ENCODE measurements around the gene PTGDR2. TPM values are rescaled to one million over a fixed set of nuclear protein-coding genes. Genes with fewer than 3 reads are reported as not detected.

PTGDR2 gene
- total and polyA plus RNA-seq, 9 of the 15 experiments (the other 6 are each of a cell fraction or from before 2014, with no cell fraction given) = 0.51 to 2.6 (median 1.6) TPM

- H3K9me3 ChIP-seq (replicated peaks; ENCODE audit: control insufficient read depth, insufficient read depth, low read depth, low read length) = no peaks in the 10 kb centered on the region
- no peak overlapping the region for H3K9ac ChIP-seq (ENCODE audit: insufficient read depth in 1 of 2, low read depth in 2 of 2, low read length in 2 of 2)
- intact Hi-C loops (cut with micrococcal nuclease) = loop anchor here (1.0 kb wide), 2 partner anchors 56 to 112 kb away; no protein-coding TSS in a partner anchor
- ChIA-PET POLR2A (interaction anchor here (0.8 to 1.4 kb wide), 16 partner anchors 10 to 1295 kb away, joined by 3 to 7 read pairs (median 3); partner anchors contain the start of gene PTGDR2), CTCF (ENCODE audit: low intra/inter-chr PET ratio) (interaction anchor here (0.8 to 2.5 kb wide), 4 partner anchors 34 to 111 kb away, joined by 3 to 59 read pairs (median 4); no protein-coding TSS in a partner anchor)
- H3K4me3 ChIP-seq = no peak overlapping the region
- no peak overlapping the region for H3K27ac ChIP-seq (ENCODE audit: extremely low read depth, low read depth, low read length)
- no peak overlapping the region for H2AFZ ChIP-seq (ENCODE audit: low read depth, low read length)
- DNase-seq (ENCODE audit: extremely low read depth in 1 of 4, low spot score in 3 of 4) (peak; percentile 66 to 75 (median 74)), FAIRE-seq (peak; percentile 85), ATAC-seq (peak; percentile 89)
- in situ Hi-C loops (cut with MboI) = no loop called here
- no peaks in the 10 kb centered on the region for H3K79me2 ChIP-seq (ENCODE audit: control insufficient read depth, insufficient read depth, low read length)
- 40% methylated on average over 5 of the region's 5 CpGs for WGBS (ENCODE audit: insufficient coverage, low coverage, missing lambda C conversion rate)
- no peak overlapping the region for H3K4me2 ChIP-seq (ENCODE audit: insufficient read depth, low read length)
- no TSS peak for BruUV-seq (replicated peaks)
- peaks cover 36% of the 10 kb centered on the region for H3K36me3 ChIP-seq (ENCODE audit: control insufficient read depth, insufficient read depth, low read length)
- no peaks in the 10 kb centered on the region for H3K9me1 ChIP-seq (ENCODE audit: control insufficient read depth, insufficient read depth, low read length)
- peaks cover 7 to 30% of the 10 kb centered on the region in 2 experiments for H3K4me1 ChIP-seq (replicated peaks in 1 of 2; ENCODE audit: control insufficient read depth in 2 of 2, insufficient read depth in 2 of 2, low read length in 2 of 2)
- H4K20me1 ChIP-seq (replicated peaks; ENCODE audit: control insufficient read depth, insufficient read depth, low read length) = peaks cover 22% of the 10 kb centered on the region
- no peaks in the 10 kb centered on the region for H3K27me3 ChIP-seq (ENCODE audit: control insufficient read depth in 2 of 2, insufficient read depth in 2 of 2, low read length in 2 of 2)
- TF ChIP-seq LARP7 (IDR thresholded peaks at IDR 0.05) = no peak
- TF ChIP-seq CC2D1A (IDR thresholded peaks at IDR 0.05) = peak; percentile 77
- peak; percentile 43 to 67; a peak in 1 of 4 replicates for TF ChIP-seq RCOR1 (IDR thresholded peaks at IDR 0.05; ENCODE audit: borderline replicate concordance in 1 of 2, low read depth in 2 of 2, low read length in 2 of 2)
- 0 out of 2 replicates have a peak, but pooled peaks have one; percentile 4 for TF ChIP-seq NFIC (IDR thresholded peaks at IDR 0.05)
- TF ChIP-seq NRF1 (conservative IDR thresholded peaks at IDR 0.05 in 1 of 2, IDR thresholded peaks at IDR 0.05 in 1 of 2) = no peak
- no peak for TF ChIP-seq ZNF23 (CRISPR knock-in tag; IDR thresholded peaks at IDR 0.05)
- peak; percentile 47 for TF ChIP-seq ZFP36 (IDR thresholded peaks at IDR 0.05; ENCODE audit: low read depth, low read length, partially characterized antibody)
- TF ChIP-seq KAT8 (IDR thresholded peaks at IDR 0.05; ENCODE audit: low read depth) = no peak
- TF ChIP-seq ZNF282 (CRISPR knock-in tag; IDR thresholded peaks at IDR 0.05) = no peak
- no peak for TF ChIP-seq MLX (CRISPR knock-in tag; conservative IDR thresholded peaks at IDR 0.05)
- TF ChIP-seq RBM25 (IDR thresholded peaks at IDR 0.05; ENCODE audit: low read depth, low read length, severe bottlenecking) = no peak
- TF ChIP-seq ZBTB2 (IDR thresholded peaks at IDR 0.05) = no peak
- no peak for TF ChIP-seq ZNF785 (CRISPR knock-in tag; IDR thresholded peaks at IDR 0.05)
- TF ChIP-seq DEAF1 (CRISPR knock-in tag; IDR thresholded peaks at IDR 0.05) = peak; percentile 88
- TF ChIP-seq CTBP1 (IDR thresholded peaks at IDR 0.05; ENCODE audit: borderline replicate concordance) = peak; percentile 40; the same call in 1 of the 2 replicates
- peak; percentile 47; the same call in 1 of the 2 replicates for TF ChIP-seq MYNN (IDR thresholded peaks at IDR 0.05)
- TF ChIP-seq MYNN (CRISPR knock-in tag; IDR thresholded peaks at IDR 0.05) = no peak
- no peak for TF ChIP-seq ARNT (IDR thresholded peaks at IDR 0.05)
- no peak for TF ChIP-seq HNRNPH1 (optimal IDR thresholded peaks at IDR 0.05; ENCODE audit: low read depth, low read length)
- TF ChIP-seq GTF2A2 (tag; IDR thresholded peaks at IDR 0.05) = no peak
- no peak for TF ChIP-seq SIN3B (IDR thresholded peaks at IDR 0.05; ENCODE audit: low read depth)
- TF ChIP-seq SMC3 (conservative IDR thresholded peaks at IDR 0.05; ENCODE audit: insufficient read depth, low read depth, low read length) = peak; percentile 97
- TF ChIP-seq RB1 (IDR thresholded peaks at IDR 0.05; ENCODE audit: low read depth) = peak; percentile 64; the same call in 1 of the 2 replicates
Observed at GRCh38 chr11:60887556-60887955, 31.8 kb upstream of the PTGDR2 start.

All from K562 (cell line).